ENCODE results near the gene KLRG1. TPM values are rescaled to one million over a fixed set of nuclear protein-coding genes. Genes with fewer than 3 reads are reported as not detected.
A peak's percentile ranks its signal among the peaks of the same experiment; 100 is the strongest.

Gene KLRG1
- total and polyA plus RNA-seq, 12 donors = 1.2 to 5.2 (median 2.8) TPM; not detected in 1

DNA sequence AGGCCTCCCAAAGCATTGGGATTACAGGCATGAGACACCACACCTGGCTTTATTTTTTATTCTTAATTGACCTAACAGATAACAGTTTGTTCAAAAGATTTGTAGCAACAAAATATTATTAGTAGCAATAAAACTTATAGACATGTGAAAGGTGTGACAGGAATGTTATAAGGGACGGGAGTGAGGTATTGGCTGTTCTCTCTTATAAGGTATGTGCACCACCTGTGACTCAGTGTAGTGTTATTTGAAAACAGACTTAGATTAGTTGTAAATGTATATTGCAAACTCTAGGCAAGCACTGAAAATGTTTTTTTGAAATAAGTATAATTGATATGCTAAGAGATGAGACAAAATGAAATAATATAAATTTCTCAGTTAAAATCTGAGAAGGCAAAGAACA lies 57.8 kb downstream of the KLRG1 start:
- no peaks in the 10 kb centered on the region for H3K9me3 ChIP-seq (replicated peaks in 1 of 3)
- intact Hi-C loops (cut with DNase I) = loop anchor here (10.0 kb wide), 2 partner anchors 362 to 382 kb away; partner anchors contain the start of gene MFAP5 (in 1 of the 2)
- no peaks in the 10 kb centered on the region for H3K4me1 ChIP-seq (replicated peaks in 1 of 2)
- no peak for DNase-seq
- no peaks in the 10 kb centered on the region for H3K36me3 ChIP-seq (replicated peaks in 1 of 2)
- H3K27ac ChIP-seq = no peak overlapping the region
- no peak overlapping the region for H3K4me3 ChIP-seq
- H3K27me3 ChIP-seq = no peaks in the 10 kb centered on the region
- TF ChIP-seq POLR2A (IDR thresholded peaks at IDR 0.05) = no peak
- TF ChIP-seq, protein P1, sequence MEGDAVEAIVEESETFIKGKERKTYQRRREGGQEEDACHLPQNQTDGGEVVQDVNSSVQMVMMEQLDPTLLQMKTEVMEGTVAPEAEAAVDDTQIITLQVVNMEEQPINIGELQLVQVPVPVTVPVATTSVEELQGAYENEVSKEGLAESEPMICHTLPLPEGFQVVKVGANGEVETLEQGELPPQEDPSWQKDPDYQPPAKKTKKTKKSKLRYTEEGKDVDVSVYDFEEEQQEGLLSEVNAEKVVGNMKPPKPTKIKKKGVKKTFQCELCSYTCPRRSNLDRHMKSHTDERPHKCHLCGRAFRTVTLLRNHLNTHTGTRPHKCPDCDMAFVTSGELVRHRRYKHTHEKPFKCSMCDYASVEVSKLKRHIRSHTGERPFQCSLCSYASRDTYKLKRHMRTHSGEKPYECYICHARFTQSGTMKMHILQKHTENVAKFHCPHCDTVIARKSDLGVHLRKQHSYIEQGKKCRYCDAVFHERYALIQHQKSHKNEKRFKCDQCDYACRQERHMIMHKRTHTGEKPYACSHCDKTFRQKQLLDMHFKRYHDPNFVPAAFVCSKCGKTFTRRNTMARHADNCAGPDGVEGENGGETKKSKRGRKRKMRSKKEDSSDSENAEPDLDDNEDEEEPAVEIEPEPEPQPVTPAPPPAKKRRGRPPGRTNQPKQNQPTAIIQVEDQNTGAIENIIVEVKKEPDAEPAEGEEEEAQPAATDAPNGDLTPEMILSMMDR (IDR thresholded peaks at IDR 0.05) = no peak
- WGBS, 4 donors = 87 to 100% (median 91%) methylated on average over 1 of the region's 1 CpG

DNA sequence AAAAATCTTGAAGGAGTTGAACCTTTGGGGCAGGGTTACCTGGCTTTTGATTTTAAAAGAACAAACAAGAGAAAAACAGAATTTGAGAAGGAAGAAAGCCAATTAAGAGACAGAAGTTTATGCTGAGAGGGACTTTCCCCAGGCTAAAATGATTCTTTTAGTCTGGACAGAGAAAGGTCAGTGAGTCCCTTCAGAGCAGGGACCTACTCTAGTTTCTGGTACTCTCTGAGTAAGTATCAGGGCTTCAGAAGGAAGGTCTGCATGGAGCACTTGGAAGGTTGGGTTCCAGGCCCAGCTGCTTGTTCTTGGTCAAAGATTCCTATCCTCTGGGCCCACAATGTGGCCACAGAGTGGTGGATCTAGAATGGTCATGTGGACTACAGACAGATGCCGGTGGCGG lies 59.6 kb downstream of the KLRG1 start:
- TF ChIP-seq, protein P1 (IDR thresholded peaks at IDR 0.05) = no peak
- TF ChIP-seq POLR2A (IDR thresholded peaks at IDR 0.05) = no peak
- no peak overlapping the region for H3K4me3 ChIP-seq
- H3K36me3 ChIP-seq (replicated peaks in 1 of 2) = no peaks in the 10 kb centered on the region
- DNase-seq = no peak
- H3K4me1 ChIP-seq (replicated peaks in 1 of 2) = no peaks in the 10 kb centered on the region
- WGBS, 4 donors = 94 to 98% (median 97%) methylated on average over 2 of the region's 2 CpGs
- H3K27ac ChIP-seq = no peak overlapping the region
- H3K9me3 ChIP-seq (replicated peaks in 1 of 3) = no peaks in the 10 kb centered on the region
- H3K27me3 ChIP-seq = no peaks in the 10 kb centered on the region
- intact Hi-C loops (cut with DNase I) = loop anchor here (10.0 kb wide), 2 partner anchors 364 to 384 kb away; partner anchors contain the start of gene MFAP5 (in 1 of the 2)

DNA sequence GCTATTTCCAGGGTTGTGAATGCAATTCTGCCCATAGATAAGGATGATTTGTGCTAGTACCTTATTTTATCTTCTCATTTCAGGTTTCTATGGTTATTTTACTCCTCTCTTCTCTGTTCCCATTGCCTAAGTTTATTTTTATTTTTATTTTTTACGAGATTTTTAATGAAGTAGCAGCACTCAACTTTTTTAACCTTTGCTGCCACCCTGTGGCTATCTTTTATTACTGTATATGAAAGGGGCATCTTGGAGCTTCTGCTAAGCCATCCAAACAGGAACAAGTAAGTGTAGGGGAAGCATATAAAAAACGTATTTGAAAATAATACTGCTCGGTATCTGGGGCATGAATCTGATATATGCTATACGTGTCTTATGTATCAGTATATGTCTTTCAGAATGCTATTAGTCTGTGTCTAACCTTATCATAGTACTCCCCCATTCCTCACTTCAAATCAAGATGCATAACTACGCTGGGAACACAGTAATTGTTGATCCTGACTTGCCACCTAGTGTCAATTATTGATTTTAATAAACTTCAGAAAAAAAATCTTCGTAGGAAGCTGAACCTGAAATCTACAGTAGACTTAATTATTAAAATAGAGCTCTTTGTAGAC lies 60.3 kb downstream of the KLRG1 start:
- TF ChIP-seq, protein P1 (IDR thresholded peaks at IDR 0.05) = peak; percentile 44 to 69 (median 55)
- no peak for TF ChIP-seq POLR2A (IDR thresholded peaks at IDR 0.05)
- Histone ChIP-seq H3K27me3 (no peaks in the 10 kb centered on the region), H3K4me1 (replicated peaks in 1 of 2) (no peaks in the 10 kb centered on the region), H3K27ac (no peak overlapping the region), H3K36me3 (replicated peaks in 1 of 2) (no peaks in the 10 kb centered on the region), H3K9me3 (replicated peaks in 1 of 3) (no peaks in the 10 kb centered on the region), H3K4me3 (no peak overlapping the region)
- 15 to 19% (median 17%) methylated on average over 6 of the region's 6 CpGs for WGBS, 4 donors
- intact Hi-C loops (cut with DNase I) = loop anchor here (10.0 kb wide), 2 partner anchors 365 to 385 kb away; partner anchors contain the start of gene MFAP5 (in 1 of the 2)
- DNase-seq = peak in 1 of 7 donors; percentile 35

DNA sequence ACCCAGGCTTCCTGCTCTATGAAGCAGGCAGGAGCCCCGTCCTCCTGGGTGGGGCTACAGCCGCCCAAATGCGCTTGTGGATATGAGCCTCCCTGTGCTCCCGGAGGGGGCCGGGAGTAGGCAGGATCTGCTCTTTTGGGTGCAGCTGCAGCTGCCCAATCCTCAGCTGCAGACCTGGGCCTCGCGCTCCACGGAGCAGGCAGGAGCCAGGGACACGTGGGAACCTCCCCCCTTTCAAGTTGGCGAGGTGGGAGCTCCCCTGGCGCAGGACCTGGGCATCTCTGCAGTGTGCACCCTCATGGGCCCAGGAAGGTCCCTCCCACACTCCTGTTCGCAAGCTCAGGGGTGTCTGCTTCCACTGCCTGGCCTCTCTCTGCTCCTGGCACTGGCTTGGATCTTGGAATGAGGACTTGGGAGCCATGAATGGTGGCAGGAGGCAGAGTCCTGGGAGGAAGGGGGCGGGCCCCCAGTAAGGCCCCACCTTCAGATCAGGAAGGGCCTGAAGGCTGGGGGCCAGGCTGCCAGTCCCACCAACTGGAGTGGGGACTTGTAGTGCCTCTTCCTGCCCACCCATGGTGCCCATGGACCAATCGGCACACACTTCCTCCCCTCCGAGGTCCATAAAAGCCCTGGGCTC lies 61.3 kb downstream of the KLRG1 start:
- DNase-seq = no peak
- WGBS, 4 donors = 73 to 78% (median 76%) methylated on average over 3 to 15 of the region's 15 CpGs; no CpG with 5 or more reads in 1 of the 4 donors
- Histone ChIP-seq H3K27ac (no peak overlapping the region), H3K27me3 (no peaks in the 10 kb centered on the region), H3K4me1 (replicated peaks in 1 of 2) (no peaks in the 10 kb centered on the region), H3K36me3 (replicated peaks in 1 of 2) (no peaks in the 10 kb centered on the region), H3K9me3 (replicated peaks in 1 of 3) (no peaks in the 10 kb centered on the region), H3K4me3 (no peak overlapping the region)
- no peak for TF ChIP-seq POLR2A (IDR thresholded peaks at IDR 0.05)
- TF ChIP-seq, protein P1 (IDR thresholded peaks at IDR 0.05) = no peak
- intact Hi-C loops (cut with DNase I) = no loop called here
